ENCODE measurements around the gene GPC2. TPM values are rescaled to one million over a fixed set of nuclear protein-coding genes. Genes with fewer than 3 reads are reported as not detected.

Gene GPC2
- total RNA-seq, 1 experiment from 2014 or later = 17.9 TPM

- Histone ChIP-seq H3K27me3 (ENCODE audit: insufficient read depth, low read length) (no peaks in the 10 kb centered on the region), H3K27ac (ENCODE audit: low read depth, low read length) (no peak overlapping the region), H3K9ac (ENCODE audit: low read length) (no peak overlapping the region), H2AFZ (ENCODE audit: low read depth, low read length, poor library complexity, severe bottlenecking) (no peak overlapping the region), H3K36me3 (ENCODE audit: control insufficient read depth in 1 of 2, insufficient read depth in 2 of 2, low read length in 2 of 2) (no peaks in the 10 kb centered on the region), H3K4me2 (ENCODE audit: low read length) (no peak overlapping the region), H3K9me2 (ENCODE audit: insufficient read depth) (no peaks in the 10 kb centered on the region), H3K4me3 (replicated peaks in 1 of 2; ENCODE audit: low read depth in 1 of 2, low read length in 2 of 2) (no peak overlapping the region), H3K9me3 (ENCODE audit: control insufficient read depth in 1 of 2, insufficient read depth in 1 of 2, low read depth in 1 of 2, low read length in 2 of 2) (no peaks in the 10 kb centered on the region), H3K4me1 (ENCODE audit: control insufficient read depth in 1 of 2, insufficient read depth in 2 of 2, low read length in 2 of 2) (peaks cover 0 to 4% of the 10 kb centered on the region in 2 experiments; a peak in 1 of 4 replicates), H3K79me2 (ENCODE audit: insufficient read depth, low read length) (no peaks in the 10 kb centered on the region), H4K20me1 (ENCODE audit: insufficient read depth) (no peaks in the 10 kb centered on the region)
- ChIA-PET CTCF (interaction anchor here (1.0 kb wide), 1 partner anchor 19 kb away, joined by 3 read pairs; no protein-coding TSS in a partner anchor), RAD21 (ENCODE audit: low non-redundant PET in 1 of 2, low total read pairs in 2 of 2, uncharacterized antibody in 2 of 2, unreplicated experiment in 2 of 2) (no interaction called here), POLR2A (interaction anchor here (1.2 kb wide), 1 partner anchor 9 kb away, joined by 3 read pairs; no protein-coding TSS in a partner anchor)
- TF ChIP-seq ELF1 (IDR thresholded peaks at IDR 0.05; ENCODE audit: borderline replicate concordance, low read depth) (no peak), EGR1 (IDR thresholded peaks at IDR 0.05; ENCODE audit: low read depth) (no peak), ZFX (IDR thresholded peaks at IDR 0.05) (no peak), REST (IDR thresholded peaks at IDR 0.05; ENCODE audit: low read depth) (no peak), SIN3A (IDR thresholded peaks at IDR 0.05; ENCODE audit: low read depth) (no peak), CBX3 (IDR thresholded peaks at IDR 0.05; ENCODE audit: low read depth) (no peak), EZH2 (IDR thresholded peaks at IDR 0.05) (no peak), ZNF274 (IDR thresholded peaks at IDR 0.05; ENCODE audit: low read depth, low read length) (no peak), SP1 (IDR thresholded peaks at IDR 0.05; ENCODE audit: low read depth) (no peak), RAD21 (IDR thresholded peaks at IDR 0.05; ENCODE audit: low read depth) (no peak)
- intact Hi-C loops (cut with micrococcal nuclease) = no loop called here
- BruUV-seq (replicated peaks) = no TSS peak
- ATAC-seq (no peak), DNase-seq (ENCODE audit: low read depth, low spot score) (no peak)
Measured at GRCh38 chr7:100209493-100209892, 32.3 kb upstream of the GPC2 start.

All from HCT116 (cell line).